A673 (cell line): ENCODE measurements around the gene SMIM32. TPM values are rescaled to one million over a fixed set of nuclear protein-coding genes. Genes with fewer than 3 reads are reported as not detected.

Source experiments
- BruUV-seq: library from RNA; stranded (reverse); fragments of 400-500 nt; replicated peaks from 2 replicates; lab custom pipeline; 2021; lab: Mats Ljungman, UMichigan
- CTCF ChIA-PET: fragments of 300-600 bp; sonication (Branson Sonifier 250); formaldehyde crosslinking; loops from one replicate; lab custom pipeline; 2022; ENCODE audit warnings: antibody characterized with exemption; lab: Charles Lee
- POLR2A ChIA-PET: fragments of 300-600 bp; sonication (Branson Sonifier 250); formaldehyde crosslinking; loops from one replicate; lab custom pipeline; 2022; ENCODE audit warnings: antibody characterized with exemption; ENCODE audit not compliant: low non-redundant PET; lab: Charles Lee
- DNase-seq: peaks from one replicate; pipeline ENCODE4 v3.0.0-alpha.2; 2015; ENCODE audit warnings: low spot score
- H3K27ac ChIP-seq: fragments of 200-600 bp; sonication (generic); 2 replicates; pipeline ENCODE4 v1.5.1; 2016; ENCODE audit warnings: mixed run types, low read depth, mild to moderate bottlenecking, mixed read lengths, antibody characterized with exemption, low read length; ENCODE audit not compliant: poor library complexity, severe bottlenecking
- H3K27me3 ChIP-seq: fragments of 200-600 bp; sonication (generic); replicated peaks from 2 replicates; pipeline ENCODE4 v1.6.1; 2017; ENCODE audit warnings: mixed run types, low read depth, mild to moderate bottlenecking, mixed read lengths, antibody characterized with exemption, low read length; ENCODE audit not compliant: insufficient read depth, poor library complexity
- H3K36me3 ChIP-seq: fragments of 200-600 bp; sonication (generic); 2 replicates; pipeline ENCODE4 v1.6.1; 2016; ENCODE audit warnings: mixed run types, mild to moderate bottlenecking, mixed read lengths, antibody characterized with exemption, low read length; ENCODE audit not compliant: insufficient read depth, poor library complexity, severe bottlenecking
- H3K4me1 ChIP-seq: fragments of 200-600 bp; sonication (generic); 2 replicates; pipeline ENCODE4 v1.6.1; 2017; ENCODE audit warnings: mixed run types, mild to moderate bottlenecking, mixed read lengths, antibody characterized with exemption, low read length; ENCODE audit not compliant: insufficient read depth, poor library complexity, severe bottlenecking
- H3K4me3 ChIP-seq: fragments of 200-600 bp; sonication (generic); 2 replicates; pipeline ENCODE4 v1.5.1; 2016; ENCODE audit warnings: low read depth, mixed run types, mild to moderate bottlenecking, mixed read lengths, low read length; ENCODE audit not compliant: poor library complexity, severe bottlenecking
- H3K9me3 ChIP-seq: fragments of 200-600 bp; sonication (generic); 2 replicates; pipeline ENCODE4 v1.6.1; 2016; ENCODE audit warnings: mixed run types, low read depth, mild to moderate bottlenecking, mixed read lengths, antibody characterized with exemption, low read length; ENCODE audit not compliant: poor library complexity, severe bottlenecking
- CTCF ChIP-seq: fragments of 300-800, 200-600 bp; sonication (generic); conservative IDR thresholded peaks from 2 replicates; pipeline ENCODE4 v1.5.1; 2017; ENCODE audit warnings: low read depth, mild to moderate bottlenecking, antibody characterized with exemption, low read length, moderate library complexity, mixed read lengths
- EZH2 ChIP-seq: fragments of 200-600 bp; sonication (generic); IDR thresholded peaks from 2 replicates; pipeline ENCODE4 v1.6.1; 2017; ENCODE audit warnings: borderline replicate concordance, low read depth, mild to moderate bottlenecking, mixed read lengths, antibody characterized with exemption, low read length; ENCODE audit not compliant: poor library complexity, severe bottlenecking
- intact Hi-C: fragments of 100-400 bp; cut with micrococcal nuclease; formaldehyde crosslinking; loops from one replicate; pipeline ENCODE4 v1.10.0; 2022; ENCODE audit not compliant: unreplicated experiment
- total RNA-seq: library from RNA; stranded (reverse); gene quantifications from 2 replicates; pipeline ENCODE4 v1.2.3, GENCODE V29; 2021

SMIM32 gene
- total RNA-seq, 1 experiment from 2014 or later = not detected

GRCh38 chr5:136232316-136232715, 39.4 kb upstream of the SMIM32 start:
- peaks cover 25% of the 10 kb centered on the region for H3K27me3 ChIP-seq
- TF ChIP-seq CTCF (no peak), EZH2 (no peak)
- POLR2A ChIA-PET = no interaction called here
- no peaks in the 10 kb centered on the region for H3K9me3 ChIP-seq
- H3K4me1 ChIP-seq = no peaks in the 10 kb centered on the region
- no TSS peak for BruUV-seq
- CTCF ChIA-PET = no interaction called here
- no peak overlapping the region for H3K27ac ChIP-seq
- intact Hi-C loops = no loop called here
- H3K4me3 ChIP-seq = no peak overlapping the region
- no peak for DNase-seq
- H3K36me3 ChIP-seq = no peaks in the 10 kb centered on the region

- Histone ChIP-seq H3K27ac (no peak overlapping the region), H3K36me3 (no peaks in the 10 kb centered on the region), H3K4me1 (no peaks in the 10 kb centered on the region), H3K4me3 (no peak overlapping the region), H3K9me3 (no peaks in the 10 kb centered on the region), H3K27me3 (peaks cover 32% of the 10 kb centered on the region)
- intact Hi-C loops = no loop called here
- DNase-seq = no peak
- ChIA-PET CTCF (no interaction called here), POLR2A (no interaction called here)
- BruUV-seq = no TSS peak
- TF ChIP-seq EZH2 = no peak
- no peak for TF ChIP-seq CTCF
Observed at GRCh38 chr5:136230176-136230575, 37.2 kb upstream of the SMIM32 start.

- intact Hi-C loops = no loop called here
- Histone ChIP-seq H3K27ac (no peak overlapping the region), H3K4me3 (no peak overlapping the region), H3K4me1 (no peaks in the 10 kb centered on the region), H3K36me3 (no peaks in the 10 kb centered on the region), H3K9me3 (no peaks in the 10 kb centered on the region), H3K27me3 (peaks cover 43% of the 10 kb centered on the region)
- TF ChIP-seq EZH2 (no peak), CTCF (no peak)
- DNase-seq = peak; percentile 12
- ChIA-PET POLR2A (no interaction called here), CTCF (no interaction called here)
- BruUV-seq = no TSS peak
Observed at GRCh38 chr5:136228136-136228757, 35.3 kb upstream of the SMIM32 start.
